Chondrocyte (in vitro differentiated cells): ENCODE results near the gene IL1F10. TPM values are rescaled to one million over a fixed set of nuclear protein-coding genes. Genes with fewer than 3 reads are reported as not detected.

Experiments used
- DNase-seq: peaks from one replicate; pipeline ENCODE4 v3.0.0; 2021; ENCODE audit warnings: mixed read lengths, low spot score
- H3K27ac Mint-ChIP-seq: one replicate; pipeline ENCODE4 v1.8.0; 2021; ENCODE audit warnings: mild to moderate bottlenecking, moderate library complexity, mixed read lengths; ENCODE audit not compliant: unreplicated experiment
- H3K27me3 Mint-ChIP-seq: 2 replicates; pipeline ENCODE4 v1.8.0; 2021; ENCODE audit warnings: low read depth, mixed read lengths
- H3K36me3 Mint-ChIP-seq: 2 replicates; pipeline ENCODE4 v1.8.0; 2021; ENCODE audit warnings: low read depth, mixed read lengths
- H3K4me1 Mint-ChIP-seq: 2 replicates; pipeline ENCODE4 v1.8.0; 2021; ENCODE audit warnings: low read depth, mild to moderate bottlenecking, mixed read lengths
- H3K4me3 Mint-ChIP-seq: one replicate; pipeline ENCODE4 v1.8.0; 2021; ENCODE audit warnings: mild to moderate bottlenecking, moderate library complexity, mixed read lengths; ENCODE audit not compliant: unreplicated experiment
- H3K9me3 Mint-ChIP-seq: 2 replicates; pipeline ENCODE4 v1.8.0; 2021; ENCODE audit warnings: low read depth, mixed read lengths
- CTCF ChIP-seq: fragments of 200-600 bp; sonication (generic); IDR thresholded peaks from 2 replicates; pipeline ENCODE4 v1.5.0; 2021; ENCODE audit warnings: antibody characterized with exemption, mild to moderate bottlenecking, moderate library complexity
- total RNA-seq: library from RNA; stranded (reverse); gene quantifications from 3 replicates; pipeline ENCODE4 v1.2.1, GENCODE V29; 2021

IL1F10 gene
- total RNA-seq, 1 donor from 2014 or later, result not detected

GRCh38 chr2:113112441-113112840 is 44.7 kb downstream of the IL1F10 start:
- TF ChIP-seq CTCF, result no peak
- H3K9me3 Mint-ChIP-seq, result no peaks in the 10 kb centered on the region
- H3K36me3 Mint-ChIP-seq, result no peaks in the 10 kb centered on the region
- no peak overlapping the region for H3K27ac Mint-ChIP-seq
- H3K4me1 Mint-ChIP-seq, result no peaks in the 10 kb centered on the region
- no peak overlapping the region for H3K4me3 Mint-ChIP-seq
- DNase-seq, result no peak
- H3K27me3 Mint-ChIP-seq, result peaks cover 18% of the 10 kb centered on the region

GRCh38 chr2:113112871-113113270 is 45.1 kb downstream of the IL1F10 start:
- no peak for TF ChIP-seq CTCF
- Mint-ChIP-seq H3K4me1 (no peaks in the 10 kb centered on the region), H3K36me3 (no peaks in the 10 kb centered on the region), H3K4me3 (no peak overlapping the region), H3K9me3 (no peaks in the 10 kb centered on the region), H3K27ac (no peak overlapping the region), H3K27me3 (peaks cover 18% of the 10 kb centered on the region)
- no peak for DNase-seq

GRCh38 chr2:113113807-113114206 is 46.0 kb downstream of the IL1F10 start:
- Mint-ChIP-seq H3K36me3 (no peaks in the 10 kb centered on the region), H3K9me3 (no peaks in the 10 kb centered on the region), H3K27ac (no peak overlapping the region), H3K4me1 (no peaks in the 10 kb centered on the region), H3K4me3 (no peak overlapping the region), H3K27me3 (peaks cover 15% of the 10 kb centered on the region)
- TF ChIP-seq CTCF, result no peak
- no peak for DNase-seq

GRCh38 chr2:113114224-113114945 is 46.6 kb downstream of the IL1F10 start:
- no peak overlapping the region for H3K27ac Mint-ChIP-seq
- no peak for DNase-seq
- H3K27me3 Mint-ChIP-seq, result peaks cover 15% of the 10 kb centered on the region
- no peak overlapping the region for H3K4me3 Mint-ChIP-seq
- no peaks in the 10 kb centered on the region for H3K36me3 Mint-ChIP-seq
- no peaks in the 10 kb centered on the region for H3K9me3 Mint-ChIP-seq
- no peak for TF ChIP-seq CTCF
- H3K4me1 Mint-ChIP-seq, result no peaks in the 10 kb centered on the region

GRCh38 chr2:113114996-113115395 is 47.2 kb downstream of the IL1F10 start:
- H3K27ac Mint-ChIP-seq, result no peak overlapping the region
- no peaks in the 10 kb centered on the region for H3K9me3 Mint-ChIP-seq
- no peaks in the 10 kb centered on the region for H3K4me1 Mint-ChIP-seq
- H3K4me3 Mint-ChIP-seq, result no peak overlapping the region
- H3K36me3 Mint-ChIP-seq, result no peaks in the 10 kb centered on the region
- DNase-seq, result no peak
- peaks cover 14% of the 10 kb centered on the region for H3K27me3 Mint-ChIP-seq
- TF ChIP-seq CTCF, result no peak
